ENCODE results near the gene ODAD2.

DNA sequence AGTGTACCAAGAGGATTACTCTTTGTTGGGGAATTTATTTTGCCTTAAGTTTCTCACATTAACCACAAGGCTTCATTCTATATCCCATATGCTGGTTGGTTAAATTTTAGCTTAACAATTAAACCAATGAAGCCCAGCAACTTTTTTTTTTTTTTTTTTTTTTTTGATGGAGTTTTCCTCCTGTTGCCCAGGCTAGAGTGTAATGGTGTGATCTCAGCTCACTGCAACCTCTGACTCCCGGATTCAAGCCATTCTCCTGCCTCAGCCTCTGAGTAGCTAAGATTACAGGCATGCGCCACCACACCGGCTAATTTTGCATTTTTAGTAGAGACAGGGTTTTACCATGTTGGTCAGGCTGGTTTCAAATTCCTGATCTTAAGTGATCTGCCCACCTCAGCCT is 178.2 kb downstream of the ODAD2 start:
- TF ChIP-seq, protein P1, sequence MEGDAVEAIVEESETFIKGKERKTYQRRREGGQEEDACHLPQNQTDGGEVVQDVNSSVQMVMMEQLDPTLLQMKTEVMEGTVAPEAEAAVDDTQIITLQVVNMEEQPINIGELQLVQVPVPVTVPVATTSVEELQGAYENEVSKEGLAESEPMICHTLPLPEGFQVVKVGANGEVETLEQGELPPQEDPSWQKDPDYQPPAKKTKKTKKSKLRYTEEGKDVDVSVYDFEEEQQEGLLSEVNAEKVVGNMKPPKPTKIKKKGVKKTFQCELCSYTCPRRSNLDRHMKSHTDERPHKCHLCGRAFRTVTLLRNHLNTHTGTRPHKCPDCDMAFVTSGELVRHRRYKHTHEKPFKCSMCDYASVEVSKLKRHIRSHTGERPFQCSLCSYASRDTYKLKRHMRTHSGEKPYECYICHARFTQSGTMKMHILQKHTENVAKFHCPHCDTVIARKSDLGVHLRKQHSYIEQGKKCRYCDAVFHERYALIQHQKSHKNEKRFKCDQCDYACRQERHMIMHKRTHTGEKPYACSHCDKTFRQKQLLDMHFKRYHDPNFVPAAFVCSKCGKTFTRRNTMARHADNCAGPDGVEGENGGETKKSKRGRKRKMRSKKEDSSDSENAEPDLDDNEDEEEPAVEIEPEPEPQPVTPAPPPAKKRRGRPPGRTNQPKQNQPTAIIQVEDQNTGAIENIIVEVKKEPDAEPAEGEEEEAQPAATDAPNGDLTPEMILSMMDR (IDR thresholded peaks at IDR 0.05 in 4 of 5, conservative IDR thresholded peaks at IDR 0.05 in 1 of 5), result no peak
- TF ChIP-seq POLR2A (IDR thresholded peaks at IDR 0.05), result no peak

All from gastrocnemius medialis (tissue), 4 donors.